Stimulated activated CD4-positive, alpha-beta T cell treated with anti-CD3 and anti-CD28 coated beads, TNF-alpha, amount 100 ng/mL, for 24 hours (primary cell): ENCODE measurements around the gene TST.
A peak's percentile ranks its signal among the peaks of the same experiment; 100 is the strongest.

ENCODE experiments used
- DNase-seq, 3 experiments: peaks; one replicate each; pipeline ENCODE4 v3.0.0-alpha.2; 2020; ENCODE audit warnings: low read depth in 3 of 3

The TST gene

GRCh38 chr22:36982136-36982535, 37.1 kb downstream of the TST start:
- DNase-seq: no peak

- DNase-seq: no peak
Observed at GRCh38 chr22:36981247-36981775, 37.9 kb downstream of the TST start.

DNA sequence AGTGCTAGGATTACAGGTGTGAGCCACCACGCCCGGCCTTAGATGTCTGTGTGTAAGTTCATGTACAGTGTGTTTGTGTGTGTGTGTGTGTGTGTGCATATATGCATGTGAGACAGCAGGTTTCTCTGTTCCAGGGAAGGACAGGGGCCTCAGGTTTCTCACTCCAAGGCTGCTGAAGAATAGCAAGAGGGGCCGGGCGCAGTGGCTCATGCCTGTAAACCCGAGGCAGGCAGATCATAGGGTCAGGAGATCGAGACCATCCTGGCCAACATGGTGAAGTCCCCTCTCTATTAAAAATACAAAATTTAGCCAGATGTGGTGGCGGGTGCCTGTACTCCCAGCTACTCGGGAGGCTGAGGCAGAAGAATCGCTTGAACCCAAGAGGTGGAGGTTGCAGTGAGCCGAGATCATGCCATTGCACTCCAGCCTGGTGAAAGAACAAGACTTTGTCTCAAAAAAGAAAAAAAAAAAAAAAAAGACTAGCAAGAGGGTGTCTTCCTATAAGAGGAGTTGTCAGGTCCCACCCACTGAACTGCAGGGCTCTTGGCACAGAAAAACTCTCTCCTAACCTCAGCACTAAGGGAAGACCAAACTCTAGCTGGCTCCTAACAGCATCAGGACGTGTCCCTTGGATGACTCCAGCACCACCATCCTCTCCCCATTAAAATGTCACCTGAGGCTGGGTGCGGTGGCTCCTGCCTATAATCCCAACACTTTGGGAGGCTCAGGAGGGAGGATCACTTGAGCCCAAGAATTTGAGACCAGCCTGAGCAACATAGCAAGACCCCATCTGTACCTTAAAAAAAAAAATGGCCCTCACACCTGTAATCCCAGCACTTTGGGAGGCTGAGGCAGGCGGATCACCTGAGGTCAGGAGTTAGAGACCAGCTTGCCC, 40.0 kb downstream of the TST start:
- no peak for DNase-seq

DNA sequence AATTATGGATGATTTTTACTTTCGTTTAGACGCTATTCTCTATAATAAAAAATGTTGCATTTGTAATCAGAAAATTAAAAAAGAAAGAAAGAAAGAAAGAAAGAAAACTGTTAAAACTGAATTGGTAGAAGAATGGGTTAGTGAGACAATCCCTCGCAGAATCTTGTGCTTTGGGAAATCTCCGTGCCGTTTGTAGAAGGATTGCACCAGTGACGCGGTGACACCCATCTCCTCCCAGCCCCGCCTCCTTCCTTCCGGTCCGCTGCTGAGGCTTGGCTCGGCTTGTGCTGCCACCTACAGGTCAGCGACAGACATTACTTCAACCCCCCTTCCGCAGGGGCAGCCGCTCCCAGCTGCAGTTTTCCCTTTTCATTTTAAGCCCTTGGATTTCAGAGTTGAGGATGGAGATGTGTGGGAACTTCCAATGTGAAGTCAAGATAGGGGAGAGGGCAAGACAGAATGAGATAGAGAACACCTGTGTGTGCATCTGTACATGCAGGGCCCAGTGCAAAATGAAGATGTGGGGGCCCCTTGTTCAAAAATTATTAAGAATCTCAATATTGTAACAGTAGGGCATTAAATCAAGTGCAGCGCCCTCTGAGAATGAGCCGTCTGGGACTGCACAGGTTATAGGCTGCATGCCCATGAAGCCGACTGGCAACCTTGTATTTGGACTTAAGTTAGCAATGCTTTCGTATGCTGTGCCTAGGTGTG, 41.1 kb downstream of the TST start:
- peak; percentile 82 to 87 (median 82) for DNase-seq

- peak; percentile 57 to 80 (median 58) for DNase-seq
Observed at GRCh38 chr22:36977401-36977861, 41.8 kb downstream of the TST start.

DNA sequence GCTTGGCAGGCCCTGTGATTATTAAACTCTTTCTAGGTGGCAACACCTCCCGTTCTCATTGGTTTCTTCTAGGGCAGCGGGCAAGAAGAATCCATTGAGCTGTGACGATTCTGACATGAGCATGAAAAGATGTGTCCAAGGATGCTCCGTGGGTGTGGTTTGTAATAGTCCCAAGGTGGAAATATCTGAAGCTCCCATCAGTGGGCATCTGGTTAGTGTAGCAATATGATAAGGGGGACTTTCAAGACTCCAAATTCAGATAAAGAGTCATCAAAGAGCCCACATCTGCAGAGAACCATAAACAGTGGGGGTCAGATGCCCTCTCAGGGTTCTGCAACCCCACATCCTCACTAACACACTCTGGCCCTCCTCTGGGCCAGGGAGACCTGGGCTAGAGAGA, 42.6 kb downstream of the TST start:
- no peak for DNase-seq

DNA sequence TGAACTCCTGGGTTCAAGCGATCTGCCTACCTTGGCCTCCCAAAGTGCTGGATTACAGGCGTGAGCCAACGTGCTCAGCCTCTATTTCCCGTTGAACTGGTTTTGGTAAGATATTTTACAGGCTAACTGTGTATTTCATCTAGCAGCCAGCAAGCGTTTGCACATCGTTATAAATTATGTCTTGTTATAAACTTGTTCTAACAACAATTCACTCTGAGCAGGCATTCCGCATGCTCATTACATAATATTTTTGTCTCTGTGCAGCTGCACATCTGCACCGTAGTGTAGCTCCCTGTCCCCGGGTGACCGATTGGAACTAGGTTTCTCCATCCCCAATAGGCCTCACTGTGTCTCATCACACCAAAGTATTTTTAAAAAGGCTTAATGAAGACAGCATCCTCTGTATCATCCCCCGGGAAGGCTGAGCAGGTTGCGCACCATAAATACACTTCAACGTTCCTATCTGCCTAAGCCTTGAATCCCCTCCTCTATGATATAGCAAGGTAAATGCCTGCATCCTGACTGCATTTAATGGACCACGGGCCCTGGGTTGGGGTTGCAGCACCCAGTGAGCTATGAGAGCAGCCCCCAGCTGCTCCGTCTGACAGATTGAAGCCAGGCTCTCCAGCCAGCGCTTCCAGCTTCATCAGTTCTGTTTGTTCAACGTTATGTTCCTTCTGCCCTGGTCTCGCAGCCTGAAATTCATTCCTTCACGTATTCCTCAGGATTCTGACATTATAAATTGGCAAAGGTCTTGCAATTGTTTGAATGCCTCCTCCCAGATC, 47.7 kb downstream of the TST start:
- no peak for DNase-seq

DNA sequence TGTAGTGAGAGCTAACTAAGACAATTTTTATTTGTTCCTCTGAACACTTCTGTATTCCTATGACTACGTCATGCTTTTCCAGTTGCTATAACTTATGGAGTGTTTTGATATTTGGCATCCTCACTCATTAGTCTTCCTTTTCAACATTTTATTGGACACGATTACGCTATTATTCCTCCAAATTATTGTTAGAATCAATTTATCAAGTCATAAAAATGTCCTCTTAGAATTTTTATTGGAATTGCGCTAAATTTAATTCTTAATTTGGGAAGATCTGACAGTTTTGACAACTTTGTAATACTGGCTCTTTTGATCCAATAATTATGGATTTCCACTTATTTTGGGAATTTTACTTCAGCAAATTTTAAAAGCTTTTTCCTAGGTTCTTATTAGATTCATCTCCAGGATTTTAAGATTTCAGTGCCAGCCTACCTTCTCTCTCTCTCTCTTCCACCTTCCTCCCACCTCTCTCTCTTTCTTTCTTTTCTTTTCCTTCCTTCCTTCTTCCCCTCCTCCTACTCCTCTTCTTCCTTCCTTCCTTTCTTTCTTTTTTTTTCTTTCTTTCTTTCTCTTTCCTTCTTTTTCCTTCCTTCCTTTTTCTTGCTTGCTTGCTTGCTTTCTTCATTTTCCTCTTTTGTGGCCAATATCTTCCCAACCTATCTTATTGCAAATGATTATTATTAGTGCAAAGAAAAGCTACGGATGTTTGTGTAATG, 50.8 kb downstream of the TST start:
- no peak for DNase-seq

- DNase-seq: no peak
Observed at GRCh38 chr22:36966851-36967540, 52.3 kb downstream of the TST start.

DNA sequence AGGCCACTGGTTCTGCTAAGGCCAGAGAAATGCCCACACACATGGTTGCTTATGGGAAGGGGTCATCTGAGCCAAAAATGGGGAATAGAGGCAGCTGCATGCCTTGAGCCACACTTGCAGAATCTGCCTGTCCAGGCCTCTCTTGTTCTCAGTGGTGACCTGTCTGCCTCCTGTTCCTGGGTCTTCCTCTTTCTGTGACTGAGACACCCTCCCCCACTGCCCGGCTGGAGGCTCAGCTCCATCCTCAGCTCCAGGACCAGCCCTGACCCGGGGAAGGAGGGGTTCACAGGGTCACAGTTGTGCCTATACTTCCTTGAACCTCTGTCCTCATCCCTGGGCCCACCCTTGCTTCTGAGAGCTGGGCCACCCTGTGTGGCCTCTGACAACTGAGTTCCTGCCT, 53.6 kb downstream of the TST start:
- no peak for DNase-seq

DNA sequence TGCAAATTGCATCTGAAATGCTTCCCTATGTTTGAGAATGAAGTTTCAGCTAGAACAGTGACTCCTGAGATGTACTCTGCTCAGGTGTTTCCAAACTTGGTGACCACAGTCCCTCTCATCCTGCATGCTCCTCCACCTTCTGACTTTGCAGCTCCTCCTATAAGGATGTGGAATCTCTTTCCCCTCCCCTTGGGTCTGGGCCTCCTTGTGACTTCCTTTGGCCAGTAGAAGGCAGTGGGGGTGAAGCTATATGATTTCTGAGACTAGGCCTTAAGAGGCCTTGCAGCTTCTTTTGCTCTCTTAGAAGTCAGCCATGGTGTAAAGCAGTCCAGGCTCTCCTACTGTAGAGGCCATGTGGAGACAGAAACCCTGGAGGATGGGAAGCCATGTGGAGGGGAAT, 55.1 kb downstream of the TST start:
- DNase-seq: no peak

GRCh38 chr22:36963302-36963701, 55.9 kb downstream of the TST start:
- DNase-seq: no peak

- DNase-seq: no peak
Observed at GRCh38 chr22:36961626-36962025, 57.6 kb downstream of the TST start.
